Stimulated activated naive CD4-positive, alpha-beta T cell treated with Interleukin-2 at 50 U/mL for 16 hours (primary cell): ENCODE measurements around the gene IGSF8.

Source experiments
- DNase-seq: peaks from one replicate; lab custom pipeline; 2025; lab: John Stamatoyannopoulos, UW

IGSF8 gene

DNA sequence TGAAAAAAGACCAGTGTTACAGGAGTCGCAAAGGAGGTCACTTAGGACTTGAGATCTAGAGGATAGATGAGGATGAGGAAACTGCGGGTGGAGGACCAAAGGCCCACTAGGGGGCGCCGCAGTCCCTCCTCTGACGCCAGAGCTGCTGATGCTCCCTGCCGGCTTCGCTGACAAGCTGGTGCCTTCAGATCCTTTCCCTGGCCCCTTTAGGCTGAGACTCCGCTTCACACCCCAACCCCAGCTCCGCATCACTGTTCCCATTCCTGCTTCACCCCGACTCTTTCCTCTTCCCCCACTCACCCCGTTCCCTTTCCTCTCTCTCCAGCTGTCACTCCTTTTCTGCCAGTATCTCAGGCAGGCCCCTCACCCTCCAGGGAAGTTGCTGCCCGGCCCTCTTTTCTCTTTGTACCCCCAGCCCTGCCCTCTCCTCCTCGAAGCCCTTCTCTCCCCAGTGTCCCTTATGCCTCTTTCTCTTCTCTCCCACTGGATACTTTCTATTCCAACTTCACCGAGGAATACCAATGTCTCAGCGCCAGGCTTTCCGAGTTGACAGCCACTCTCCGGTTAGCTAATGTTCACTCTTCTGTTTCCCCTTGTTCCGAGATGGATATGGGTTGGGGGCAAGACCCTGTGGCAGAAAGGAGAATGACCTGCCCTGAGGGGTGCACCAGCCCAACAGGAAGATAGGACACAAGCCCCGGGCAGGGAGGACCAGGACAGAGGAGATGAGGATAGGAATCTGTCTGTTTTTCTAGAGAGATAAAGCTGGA is 12.5 kb downstream of the IGSF8 start:
- peak; percentile 68 for DNase-seq

- DNase-seq: no peak
These were observed 13.6 kb downstream of the IGSF8 start for GRCh38 chr1:160084771-160085321.

DNA sequence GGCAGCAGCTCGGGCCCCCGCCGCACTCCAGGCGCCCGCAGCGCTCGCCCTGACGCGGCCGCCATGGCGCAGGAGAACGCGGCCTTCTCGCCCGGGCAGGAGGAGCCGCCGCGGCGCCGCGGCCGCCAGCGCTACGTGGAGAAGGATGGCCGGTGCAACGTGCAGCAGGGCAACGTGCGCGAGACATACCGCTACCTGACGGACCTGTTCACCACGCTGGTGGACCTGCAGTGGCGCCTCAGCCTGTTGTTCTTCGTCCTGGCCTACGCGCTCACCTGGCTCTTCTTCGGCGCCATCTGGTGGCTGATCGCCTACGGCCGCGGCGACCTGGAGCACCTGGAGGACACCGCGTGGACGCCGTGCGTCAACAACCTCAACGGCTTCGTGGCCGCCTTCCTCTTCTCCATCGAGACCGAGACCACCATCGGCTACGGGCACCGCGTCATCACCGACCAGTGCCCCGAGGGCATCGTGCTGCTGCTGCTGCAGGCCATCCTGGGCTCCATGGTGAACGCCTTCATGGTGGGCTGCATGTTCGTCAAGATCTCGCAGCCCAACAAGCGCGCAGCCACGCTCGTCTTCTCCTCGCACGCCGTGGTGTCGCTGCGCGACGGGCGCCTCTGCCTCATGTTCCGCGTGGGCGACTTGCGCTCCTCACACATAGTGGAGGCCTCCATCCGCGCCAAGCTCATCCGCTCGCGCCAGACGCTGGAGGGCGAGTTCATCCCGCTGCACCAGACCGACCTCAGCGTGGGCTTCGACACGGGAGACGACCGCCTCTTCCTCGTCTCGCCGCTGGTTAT is 14.2 kb downstream of the IGSF8 start:
- peak; percentile 74 for DNase-seq

- DNase-seq: no peak
These were observed 15.5 kb downstream of the IGSF8 start for GRCh38 chr1:160082926-160083325.

GRCh38 chr1:160082487-160082886 is 15.9 kb downstream of the IGSF8 start:
- DNase-seq: no peak

GRCh38 chr1:160081261-160081936 is 17.0 kb downstream of the IGSF8 start, which contains the start of gene KCNJ9:
KCNJ9 (plus strand) TSS chr1:160081538; CDS start chr1:160084031, 2,493 bp downstream.
- no peak for DNase-seq

DNA sequence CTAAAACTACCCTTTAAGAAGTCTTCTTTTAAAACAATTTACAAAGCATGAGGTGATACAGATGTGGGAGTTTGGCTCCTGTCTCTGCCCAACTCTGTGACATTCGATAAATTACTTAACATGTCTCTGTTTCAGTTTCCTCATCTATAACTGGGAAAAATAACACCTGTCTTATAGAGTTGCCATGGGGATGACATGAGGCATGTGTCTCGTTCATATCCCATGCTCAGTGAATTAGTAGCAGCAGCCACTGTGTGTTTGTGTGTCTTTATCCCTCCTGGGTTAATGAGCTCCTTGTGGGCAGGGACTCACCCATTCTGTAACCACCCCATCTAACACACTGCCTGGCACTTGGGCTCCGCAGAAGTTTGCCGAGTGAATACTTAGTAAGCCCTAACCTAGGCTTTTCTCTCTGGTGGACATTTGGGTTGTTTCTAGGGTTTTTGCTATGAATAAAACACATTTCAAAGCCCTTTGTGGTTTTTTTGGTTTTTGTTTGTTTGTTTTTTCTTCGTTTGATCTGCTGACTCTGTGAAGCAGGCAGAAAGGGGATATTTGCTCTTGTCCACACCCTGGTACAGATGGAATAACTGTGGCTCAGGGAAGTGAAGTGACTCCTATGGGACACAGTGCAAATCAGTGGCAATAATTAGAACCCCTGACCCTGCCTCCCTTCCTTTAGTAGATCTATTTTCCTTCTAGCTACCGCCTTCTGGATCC is 17.9 kb downstream of the IGSF8 start:
- no peak for DNase-seq

GRCh38 chr1:160079448-160079847 is 19.0 kb downstream of the IGSF8 start:
- no peak for DNase-seq

GRCh38 chr1:160078512-160079195 is 19.8 kb downstream of the IGSF8 start:
- peak; percentile 36 for DNase-seq

DNA sequence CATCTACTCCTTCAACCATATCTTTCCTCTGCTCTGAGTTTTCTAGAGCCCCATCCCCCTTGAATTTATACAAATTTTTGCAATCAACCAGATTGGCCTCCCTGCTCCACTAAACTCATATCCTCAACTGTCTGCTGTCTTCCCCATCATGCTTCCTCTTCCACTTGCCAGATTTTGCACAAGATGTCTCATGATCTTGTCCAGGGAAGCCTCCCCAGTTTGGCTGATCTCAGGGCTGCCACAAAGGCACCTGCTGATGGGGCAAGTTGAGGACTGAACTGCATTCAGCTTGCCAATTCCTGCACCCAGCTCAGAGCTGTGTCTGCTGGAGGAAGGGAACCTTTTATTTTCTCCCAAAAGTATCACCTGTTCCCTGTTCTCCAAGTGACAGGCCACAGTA is 20.9 kb downstream of the IGSF8 start:
- DNase-seq: no peak

DNA sequence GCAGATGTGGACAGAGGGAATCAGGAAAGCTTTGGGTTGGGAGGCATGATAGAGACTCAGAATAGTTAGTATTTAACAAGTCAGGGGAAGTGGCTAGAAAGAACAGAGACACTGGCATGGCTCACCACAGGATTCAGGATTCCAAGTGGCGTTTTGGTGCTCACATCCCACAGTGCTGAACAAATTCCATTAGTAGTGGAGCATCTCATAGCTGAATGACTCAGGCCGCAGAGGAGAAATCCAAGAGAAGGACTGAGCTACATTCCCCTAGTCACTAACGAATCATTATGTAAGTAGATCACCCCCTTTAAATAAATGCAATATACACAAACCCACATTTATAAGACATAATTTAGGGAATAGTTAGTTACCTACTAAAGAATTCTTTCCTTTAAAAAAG is 22.1 kb downstream of the IGSF8 start:
- no peak for DNase-seq

DNA sequence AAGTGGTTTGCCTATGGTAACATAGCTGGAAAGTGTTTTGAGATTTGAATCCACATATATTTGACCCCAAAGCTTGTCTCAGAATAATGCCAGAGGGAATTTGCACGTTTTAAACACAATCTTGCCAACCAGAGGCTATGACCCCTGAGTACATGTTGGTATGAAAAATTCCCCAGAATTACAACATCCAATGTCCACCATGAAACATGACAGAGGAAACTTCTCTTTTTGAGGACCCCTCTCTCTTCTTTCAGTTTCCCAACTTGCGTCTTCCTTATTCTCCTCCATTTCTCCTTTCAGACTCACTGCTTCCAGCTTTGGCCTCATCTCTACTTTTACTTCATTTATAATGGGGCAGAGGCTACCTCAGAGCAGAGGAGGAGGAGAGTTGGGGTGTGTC is 22.6 kb downstream of the IGSF8 start:
- no peak for DNase-seq

DNA sequence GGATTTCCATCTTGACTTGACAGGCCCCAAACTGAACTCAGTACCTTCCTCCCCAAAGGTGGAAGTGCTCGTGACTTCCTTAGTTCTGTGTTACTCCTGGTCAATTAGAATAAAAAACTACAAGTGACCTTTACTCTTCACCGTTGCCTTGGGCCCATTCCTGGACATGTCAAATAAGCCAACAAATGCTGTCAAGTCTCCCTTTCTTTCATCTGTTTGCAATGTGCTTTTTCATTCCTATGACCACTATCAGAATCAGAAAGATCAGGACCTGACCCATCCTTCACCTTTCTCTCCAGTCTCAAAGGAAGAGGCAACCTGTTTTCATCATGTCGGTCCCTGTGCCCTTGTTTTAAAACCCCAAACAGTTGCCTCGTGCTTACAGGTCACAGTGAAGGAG is 23.6 kb downstream of the IGSF8 start:
- no peak for DNase-seq

DNA sequence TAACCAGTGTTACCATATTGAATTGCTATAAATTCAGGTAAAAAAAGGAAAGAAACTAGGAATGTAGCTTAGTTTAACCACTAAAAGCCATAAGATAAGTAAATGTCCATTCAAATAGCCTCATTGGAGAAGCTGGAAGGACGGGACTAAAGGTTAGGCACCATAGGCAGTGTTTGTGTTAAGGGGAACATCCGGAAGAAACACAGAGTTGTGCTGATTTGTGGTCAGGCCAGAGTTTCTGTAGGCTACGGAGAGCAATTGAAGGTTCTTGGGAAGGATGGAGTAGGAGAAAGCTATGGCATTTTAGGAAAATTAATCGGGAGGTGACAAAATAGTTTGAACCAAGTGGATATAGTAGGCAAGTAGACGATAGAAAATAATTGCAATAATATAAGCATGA is 27.1 kb downstream of the IGSF8 start:
- DNase-seq: no peak

- peak; percentile 49 for DNase-seq
These were observed 27.9 kb downstream of the IGSF8 start for GRCh38 chr1:160070243-160071163.

GRCh38 chr1:160069460-160070231 is 28.8 kb downstream of the IGSF8 start, which contains the start of gene KCNJ10:
KCNJ10 (minus strand) TSS chr1:160070160; CDS start chr1:160042532, 27,628 bp downstream.
- no peak for DNase-seq

DNA sequence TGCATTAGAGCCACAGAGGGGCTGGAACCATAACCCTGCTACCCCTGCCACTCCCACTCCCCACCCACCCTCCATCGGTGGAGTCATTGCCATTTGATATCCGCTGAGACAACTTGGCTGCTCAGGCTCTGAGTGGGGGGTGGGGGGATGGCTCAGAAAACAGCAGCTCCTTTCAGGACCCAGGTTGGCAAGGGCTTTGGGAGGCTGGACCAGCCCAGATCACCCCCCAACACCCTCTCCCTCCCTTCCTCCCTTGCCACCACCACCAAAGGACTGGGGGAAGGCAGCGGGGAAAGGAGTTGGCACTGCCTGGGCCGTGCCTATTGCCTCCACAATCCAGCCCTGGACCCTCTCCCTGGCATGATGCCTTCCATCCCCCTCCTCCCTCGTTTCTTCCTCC is 30.2 kb downstream of the IGSF8 start:
- DNase-seq: no peak

- DNase-seq: no peak
These were observed 31.3 kb downstream of the IGSF8 start for GRCh38 chr1:160066829-160067745.
